H1 (cell line): Measurements from ENCODE around the gene RABL2A. TPM values are rescaled to one million over a fixed set of nuclear protein-coding genes. Genes with fewer than 3 reads are reported as not detected.

ENCODE experiments used
- CTCF ChIA-PET: fragments of 300-600 bp; sonication (Branson Sonifier 250); formaldehyde crosslinking; loops from one replicate; lab custom pipeline; 2021; ENCODE audit not compliant: partially characterized antibody; lab: Charles Lee
- POLR2A ChIA-PET: fragments of 300-600 bp; sonication (Branson Sonifier 250); formaldehyde crosslinking; loops from one replicate; lab custom pipeline; 2021; ENCODE audit warnings: inconsistent platforms; ENCODE audit not compliant: partially characterized antibody; lab: Charles Lee
- DNase-seq, 2 experiments: peaks; one replicate each; pipeline versions ENCODE4 v3.0.0 to v3.0.0-alpha.2; 2010 to 2022; ENCODE audit warnings: low spot score in 2 of 2, low read depth in 1 of 2, mixed read lengths in 1 of 2
- FAIRE-seq: peaks from 2 replicates; lab custom pipeline; 2011; peaks lifted over from hg19 to GRCh38; lab: Jason Lieb, UNC
- H2AFZ ChIP-seq: 2 replicates; pipeline ENCODE4 v1.8.1; 2012; ENCODE audit warnings: low read length, inconsistent platforms
- H2AK5ac ChIP-seq: 2 replicates; pipeline ENCODE4 v1.6.1; 2013; ENCODE audit warnings: low read depth, low read length
- H2BK120ac ChIP-seq: replicated peaks from 2 replicates; pipeline ENCODE3; 2013; ENCODE audit warnings: low read depth, low read length, inconsistent platforms
- H2BK12ac ChIP-seq: 2 replicates; pipeline ENCODE4 v1.6.1; 2013; ENCODE audit warnings: low read depth, low read length
- H2BK15ac ChIP-seq: 2 replicates; pipeline ENCODE4 v1.6.1; 2013; ENCODE audit warnings: low read length
- H2BK20ac ChIP-seq: 2 replicates; pipeline ENCODE4 v1.6.1; 2013; ENCODE audit warnings: low read length
- H2BK5ac ChIP-seq: 2 replicates; pipeline ENCODE4 v1.6.1; 2013; ENCODE audit warnings: low read depth, low read length
- H3K14ac ChIP-seq: 2 replicates; pipeline ENCODE4 v1.6.1; 2013; ENCODE audit warnings: inconsistent platforms; ENCODE audit not compliant: insufficient read length
- H3K18ac ChIP-seq: 2 replicates; pipeline ENCODE4 v1.6.1; 2013; ENCODE audit warnings: low read length; ENCODE audit errors: extremely low read depth
- H3K23ac ChIP-seq: 2 replicates; pipeline ENCODE4 v1.6.1; 2013; ENCODE audit warnings: inconsistent platforms; ENCODE audit not compliant: insufficient read length
- H3K23me2 ChIP-seq: 2 replicates; pipeline ENCODE4 v1.6.1; 2013; ENCODE audit warnings: low read depth, low read length
- H3K27ac ChIP-seq: 2 replicates; pipeline ENCODE4 v1.6.1; 2011; ENCODE audit warnings: low read depth, low read length, inconsistent platforms
- H3K27me3 ChIP-seq, 4 experiments: replicated peaks in 1 of 4; 1 replicate in 1 of 4; 2 replicates in 3 of 4; pipeline versions ENCODE4 v1.6.1 to v1.8.1; 2011 to 2013; ENCODE audit warnings: low read length in 3 of 4, mild to moderate bottlenecking in 3 of 4, inconsistent platforms in 2 of 4, mixed read lengths in 2 of 4, moderate library complexity in 1 of 4; ENCODE audit not compliant: control insufficient read depth in 3 of 4, insufficient read depth in 3 of 4; ENCODE audit errors: extremely low read depth in 1 of 4
- H3K36me3 ChIP-seq, 4 experiments: 2 replicates each; pipeline versions ENCODE4 v1.6.1 to v1.8.1; 2011 to 2013; ENCODE audit warnings: mild to moderate bottlenecking in 4 of 4, low read length in 3 of 4, moderate library complexity in 2 of 4, control low read depth in 1 of 4, inconsistent platforms in 1 of 4; ENCODE audit not compliant: insufficient read depth in 4 of 4, control insufficient read depth in 2 of 4
- H3K4ac ChIP-seq: replicated peaks from 2 replicates; pipeline ENCODE3; 2013; ENCODE audit warnings: low read length, low read depth, mixed read lengths, inconsistent platforms; ENCODE audit not compliant: insufficient read length
- H3K4me1 ChIP-seq, 4 experiments: replicated peaks in 1 of 4; 1 replicate in 1 of 4; 2 replicates in 3 of 4; pipeline versions ENCODE4 v1.6.1 to v1.8.1; 2011 to 2013; ENCODE audit warnings: low read length in 3 of 4, inconsistent platforms in 2 of 4, mixed read lengths in 1 of 4; ENCODE audit not compliant: insufficient read depth in 4 of 4, control insufficient read depth in 3 of 4
- H3K4me2 ChIP-seq, 2 experiments: 2 replicates each; pipeline versions ENCODE4 v1.6.1 to v1.8.1; 2011 to 2013; ENCODE audit warnings: low read depth in 2 of 2, low read length in 2 of 2, control low read depth in 1 of 2, inconsistent platforms in 1 of 2, mild to moderate bottlenecking in 1 of 2; ENCODE audit not compliant: insufficient read depth in 1 of 2
- H3K4me3 ChIP-seq, 4 experiments: fragments of 200-600, 300-600 bp in 1 of 4; sonication (generic), shearing (Covaris generic), sonication (Bioruptor Twin) in 1 of 4; 2 replicates each; pipeline versions ENCODE4 v1.5.1 to v1.8.1; 2011 to 2016; ENCODE audit warnings: low read length in 4 of 4, low read depth in 3 of 4, control low read depth in 2 of 4, inconsistent platforms in 2 of 4, mild to moderate bottlenecking in 2 of 4, mixed read lengths in 1 of 4, moderate library complexity in 1 of 4; ENCODE audit not compliant: insufficient read depth in 2 of 4; ENCODE audit errors: extremely low read depth in 1 of 4
- H3K56ac ChIP-seq: replicated peaks from 2 replicates; pipeline ENCODE3; 2013; ENCODE audit warnings: low read depth, mild to moderate bottlenecking, mixed read lengths, low read length, inconsistent platforms; ENCODE audit not compliant: insufficient read length
- H3K79me1 ChIP-seq: 2 replicates; pipeline ENCODE4 v1.6.1; 2013; ENCODE audit warnings: low read depth, low read length, control low read depth
- H3K79me2 ChIP-seq, 2 experiments: 2 replicates each; pipeline versions ENCODE4 v1.6.1 to v1.8.1; 2012 to 2013; ENCODE audit warnings: low read length in 2 of 2, mild to moderate bottlenecking in 2 of 2, inconsistent platforms in 1 of 2; ENCODE audit not compliant: insufficient read depth in 2 of 2, control insufficient read depth in 1 of 2
- H3K9ac ChIP-seq, 4 experiments: replicated peaks in 1 of 4; 1 replicate in 1 of 4; 2 replicates in 3 of 4; pipeline versions ENCODE4 v1.6.1 to v1.8.1; 2011 to 2013; ENCODE audit warnings: low read depth in 3 of 4, low read length in 3 of 4, control low read depth in 2 of 4, mild to moderate bottlenecking in 2 of 4, moderate library complexity in 2 of 4, inconsistent platforms in 1 of 4; ENCODE audit errors: extremely low read depth in 1 of 4
- H3K9me3 ChIP-seq, 2 experiments: 2 replicates each; pipeline versions ENCODE4 v1.6.1 to v1.8.1; 2012 to 2013; ENCODE audit warnings: mild to moderate bottlenecking in 2 of 2, moderate library complexity in 2 of 2, control low read depth in 1 of 2, inconsistent platforms in 1 of 2, low read depth in 1 of 2, low read length in 1 of 2, mixed read lengths in 1 of 2; ENCODE audit not compliant: insufficient read depth in 2 of 2
- H4K20me1 ChIP-seq, 2 experiments: replicated peaks in 1 of 2; 2 replicates each; pipeline versions ENCODE3 to v1.8.1; 2011 to 2013; ENCODE audit warnings: inconsistent platforms in 2 of 2, low read length in 2 of 2, mild to moderate bottlenecking in 1 of 2; ENCODE audit not compliant: insufficient read depth in 2 of 2, control insufficient read depth in 1 of 2
- H4K5ac ChIP-seq: 2 replicates; pipeline ENCODE4 v1.6.1; 2013; ENCODE audit warnings: low read length, low read depth, mixed read lengths, inconsistent platforms; ENCODE audit not compliant: insufficient read length
- H4K8ac ChIP-seq: 2 replicates; pipeline ENCODE4 v1.8.0; 2013; ENCODE audit warnings: mild to moderate bottlenecking, moderate library complexity, low read length, inconsistent platforms; ENCODE audit not compliant: insufficient read depth; ENCODE audit errors: extremely low read depth
- H4K91ac ChIP-seq: replicated peaks from 2 replicates; pipeline ENCODE3; 2013; ENCODE audit warnings: low read length, mixed read lengths, inconsistent platforms; ENCODE audit not compliant: insufficient read length
- ASH2L ChIP-seq: fragments of 200-600, 300-600 bp; sonication (generic); IDR thresholded peaks from one replicate; pipeline ENCODE4 v1.7.1; 2017; ENCODE audit warnings: low read length
- ATF2 ChIP-seq: IDR thresholded peaks from 2 replicates; pipeline ENCODE4 v1.6.1; 2012; ENCODE audit warnings: low read length, inconsistent platforms
- BRCA1 ChIP-seq: IDR thresholded peaks from 2 replicates; pipeline ENCODE4 v1.6.1; 2012; ENCODE audit warnings: low read depth, low read length, improper control_type of control experiment
- GABPA ChIP-seq: IDR thresholded peaks from 2 replicates; pipeline ENCODE4 v1.6.1; 2011; ENCODE audit warnings: mild to moderate bottlenecking, low read length, moderate library complexity, borderline replicate concordance; ENCODE audit not compliant: insufficient read depth
- HDAC6 ChIP-seq: IDR thresholded peaks from one replicate; pipeline ENCODE4 v1.7.1; 2012; ENCODE audit warnings: low read depth, mild to moderate bottlenecking, inconsistent platforms, low read length, moderate library complexity
- MAX ChIP-seq: IDR thresholded peaks from 2 replicates; pipeline ENCODE4 v1.6.1; 2012; ENCODE audit warnings: inconsistent platforms
- NRF1 ChIP-seq: IDR thresholded peaks from 2 replicates; pipeline ENCODE4 v1.6.1; 2011; ENCODE audit warnings: mild to moderate bottlenecking, low read depth, low read length, improper control_type of control experiment
- PHF8 ChIP-seq: fragments of 200-600 bp; sonication (generic); conservative IDR thresholded peaks from 2 replicates; pipeline ENCODE4 v1.7.1; 2012; ENCODE audit warnings: low read depth, mild to moderate bottlenecking, inconsistent platforms, low read length, moderate library complexity
- SRF ChIP-seq: IDR thresholded peaks from 2 replicates; pipeline ENCODE4 v1.6.1; 2011; ENCODE audit warnings: mild to moderate bottlenecking, low read depth, low read length, moderate library complexity
- SUZ12 ChIP-seq: fragments of 200-600 bp; sonication (generic); IDR thresholded peaks from 2 replicates; pipeline ENCODE4 v1.6.1; 2012; ENCODE audit warnings: mild to moderate bottlenecking, inconsistent platforms, low read length, moderate library complexity, mixed read lengths
- ZNF274 ChIP-seq: IDR thresholded peaks from 2 replicates; pipeline ENCODE4 v1.7.0; 2012; ENCODE audit warnings: low read length, borderline replicate concordance; ENCODE audit errors: extremely low read depth
- WGBS, 2 experiments: shearing (Covaris generic) in 1 of 2; methylation state at CpG; one replicate each; pipeline versions ENCODE4 v1.1.6 to v1.1.7; 2013 to 2015; ENCODE audit warnings: low lambda C conversion rate in 2 of 2, mixed read lengths in 2 of 2, inconsistent platforms in 1 of 2, low coverage in 1 of 2, missing lambda C conversion rate in 1 of 2; ENCODE audit not compliant: insufficient replicate concordance in 2 of 2, insufficient coverage in 1 of 2, insufficient read length in 1 of 2; ENCODE audit errors: extremely low coverage in 1 of 2, missing lambda C conversion rate in 1 of 2; 5-methylcytosine and 5-hydroxymethylcytosine counted together
- polyA plus RNA-seq, 7 experiments: library from polyadenylated mRNA; depleted of rRNA in 3 of 7; stranded (reverse) in 5 of 7; unstranded in 2 of 7; fragments of >200 nt in 5 of 7; fragments of 200-250 nt in 2 of 7; gene quantifications; 1 replicate in 5 of 7; 2 replicates in 1 of 7; 4 replicates in 1 of 7; pipeline versions ENCODE4 v1.2.1 to v1.2.3, GENCODE V29; 2011 to 2013; ENCODE audit warnings: missing spikeins in 2 of 7, mixed read lengths in 2 of 7
- total RNA-seq: library from RNA; stranded (reverse); fragmentation: NEBNext Ultra II Directional; extraction: Animal tissue kit (Norgen Biotek cat#: 25700); gene quantifications from 2 replicates; pipeline ENCODE4 v1.2.1, GENCODE V29; 2021

Gene RABL2A
- total and polyA plus RNA-seq, 2 of the 8 experiments (the other 6 are each of a cell fraction or from before 2014, with no cell fraction given) = 6.9 to 10.9 TPM

- Histone ChIP-seq H2AFZ (no peak overlapping the region), H2BK12ac (no peak overlapping the region), H3K4me3 (no peak overlapping the region), H3K18ac (no peak overlapping the region), H3K23me2 (no peaks in the 10 kb centered on the region; the same call in 1 of the 2 replicates), H4K20me1 (no peaks in the 10 kb centered on the region), H3K79me2 (no peaks in the 10 kb centered on the region), H3K36me3 (no peaks in the 10 kb centered on the region), H3K23ac (no peak overlapping the region), H2BK120ac (no peak overlapping the region), H4K8ac (no peak overlapping the region), H3K4me2 (no peak overlapping the region), H4K91ac (no peak overlapping the region), H3K27me3 (peaks cover 0 to 12% (median 0%) of the 10 kb centered on the region in 4 experiments; a peak in 1 of 7 replicates), H3K4me1 (peaks cover 2 to 9% (median 5%) of the 10 kb centered on the region in 4 experiments; a peak in 4 of 7 replicates), H3K56ac (no peak overlapping the region), H3K9me3 (no peaks in the 10 kb centered on the region), H3K79me1 (no peaks in the 10 kb centered on the region), H3K9ac (no peak overlapping the region), H2BK15ac (no peak overlapping the region), H2BK5ac (no peak overlapping the region), H3K27ac (no peak overlapping the region), H2BK20ac (no peak overlapping the region), H3K14ac (no peak overlapping the region), H4K5ac (no peak overlapping the region), H3K4ac (no peak overlapping the region), H2AK5ac (no peak overlapping the region)
- no peak for DNase-seq
- 74% methylated on average over 9 of the region's 9 CpGs; no CpG with 5 or more reads in 1 of the 2 experiments for WGBS, 2 experiments
- POLR2A ChIA-PET = no interaction called here
- CTCF ChIA-PET = no interaction called here
- FAIRE-seq = no peak
- TF ChIP-seq PHF8 = no peak
- no peak for TF ChIP-seq MAX
- TF ChIP-seq HDAC6 = no peak
- no peak for TF ChIP-seq SUZ12
- no peak for TF ChIP-seq BRCA1
- TF ChIP-seq ATF2 = no peak
- TF ChIP-seq GABPA = no peak
- no peak for TF ChIP-seq ZNF274
- TF ChIP-seq NRF1 = no peak
- TF ChIP-seq ASH2L = no peak
- no peak for TF ChIP-seq SRF
These were observed 48.8 kb downstream of the RABL2A start for GRCh38 chr2:113675875-113676274.
